ENCODE data around the gene KCTD13. TPM values are rescaled to one million over a fixed set of nuclear protein-coding genes. Genes with fewer than 3 reads are reported as not detected.

The KCTD13 gene
- total RNA-seq, 1 donor from 2014 or later: 4.2 TPM

DNA sequence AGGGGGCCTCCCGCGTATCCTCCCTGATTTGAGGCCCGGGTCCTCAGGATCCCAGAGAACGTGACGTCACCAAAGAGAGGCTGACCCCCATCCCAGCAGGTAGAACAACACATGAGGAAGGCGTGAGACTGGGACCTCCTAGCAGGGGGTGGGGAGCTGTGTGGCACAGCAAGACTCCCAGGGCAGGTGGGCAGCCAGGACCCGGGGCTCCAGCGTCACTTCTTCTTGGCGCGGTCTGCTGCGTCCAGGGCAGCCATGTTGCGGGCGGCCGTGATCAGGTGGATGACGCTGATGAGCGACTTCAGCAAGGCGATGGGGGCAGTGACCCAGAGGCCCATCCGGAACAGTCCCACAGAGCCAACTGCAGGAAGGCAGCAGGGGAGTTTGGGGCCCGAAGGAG is 67.1 kb downstream of the KCTD13 start:
- no peak overlapping the region for H3K27ac ChIP-seq (ENCODE audit: low read depth, low read length)
- H3K9me3 ChIP-seq (ENCODE audit: control insufficient read depth in 3 of 3, low read length in 3 of 3): no peaks in the 10 kb centered on the region
- H3K9ac ChIP-seq (ENCODE audit: low read depth in 1 of 3, low read length in 3 of 3): no peak overlapping the region
- peaks cover 22 to 32% (median 24%) of the 10 kb centered on the region in 3 donors for H3K36me3 ChIP-seq (ENCODE audit: control insufficient read depth in 3 of 3, insufficient read depth in 3 of 3, low read length in 3 of 3)
- H3K4me1 ChIP-seq (ENCODE audit: control insufficient read depth in 3 of 3, insufficient read depth in 3 of 3, low read length in 3 of 3): peaks cover 19 to 25% (median 21%) of the 10 kb centered on the region in 3 donors
- H3K27me3 ChIP-seq (ENCODE audit: control insufficient read depth in 3 of 3, insufficient read depth in 3 of 3, low read length in 3 of 3): no peaks in the 10 kb centered on the region
- H3K4me3 ChIP-seq (ENCODE audit: low read length in 3 of 3): no peak overlapping the region

DNA sequence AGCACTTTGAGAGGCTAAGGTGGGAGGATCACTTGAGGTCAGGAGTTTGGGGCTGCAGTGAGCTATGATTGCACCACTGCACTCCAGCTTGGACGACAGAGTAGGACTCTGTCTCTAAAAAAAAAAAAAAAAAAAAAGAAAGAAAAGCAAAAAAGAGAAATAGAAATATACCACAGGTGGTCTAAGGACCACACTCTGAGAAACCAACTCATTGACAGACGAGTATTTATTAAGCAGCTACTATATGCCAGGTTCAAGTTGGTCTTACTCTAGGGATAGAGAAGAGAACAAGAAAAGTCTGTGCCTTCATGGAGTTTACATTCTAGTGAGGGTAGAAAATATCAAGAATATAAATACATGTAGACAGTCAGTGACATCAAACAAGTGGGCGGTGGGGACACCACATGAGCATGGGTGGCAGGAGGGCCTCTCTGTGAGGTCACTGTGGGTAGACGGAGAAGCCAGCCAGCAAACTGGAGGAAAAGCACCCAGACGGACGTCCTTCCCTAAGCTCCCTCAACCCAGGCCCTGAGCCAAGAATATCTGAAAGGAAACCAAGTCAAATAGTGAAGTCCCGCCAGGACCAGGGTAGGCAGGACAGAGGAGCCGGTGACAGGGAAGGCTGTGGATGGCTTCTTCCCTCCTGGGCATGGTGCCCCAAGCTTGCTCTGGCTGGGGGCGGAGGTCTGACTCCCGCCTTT is 67.7 kb downstream of the KCTD13 start:
- H3K4me3 ChIP-seq (ENCODE audit: low read length in 3 of 3): no peak overlapping the region
- H3K36me3 ChIP-seq (ENCODE audit: control insufficient read depth in 3 of 3, insufficient read depth in 3 of 3, low read length in 3 of 3): peaks cover 22 to 32% (median 24%) of the 10 kb centered on the region in 3 donors
- no peaks in the 10 kb centered on the region for H3K27me3 ChIP-seq (ENCODE audit: control insufficient read depth in 3 of 3, insufficient read depth in 3 of 3, low read length in 3 of 3)
- peaks cover 14 to 20% (median 17%) of the 10 kb centered on the region in 3 donors for H3K4me1 ChIP-seq (ENCODE audit: control insufficient read depth in 3 of 3, insufficient read depth in 3 of 3, low read length in 3 of 3)
- no peak overlapping the region for H3K27ac ChIP-seq (ENCODE audit: low read depth, low read length)
- no peak overlapping the region for H3K9ac ChIP-seq (ENCODE audit: low read depth in 1 of 3, low read length in 3 of 3)
- H3K9me3 ChIP-seq (ENCODE audit: control insufficient read depth in 3 of 3, low read length in 3 of 3): no peaks in the 10 kb centered on the region

DNA sequence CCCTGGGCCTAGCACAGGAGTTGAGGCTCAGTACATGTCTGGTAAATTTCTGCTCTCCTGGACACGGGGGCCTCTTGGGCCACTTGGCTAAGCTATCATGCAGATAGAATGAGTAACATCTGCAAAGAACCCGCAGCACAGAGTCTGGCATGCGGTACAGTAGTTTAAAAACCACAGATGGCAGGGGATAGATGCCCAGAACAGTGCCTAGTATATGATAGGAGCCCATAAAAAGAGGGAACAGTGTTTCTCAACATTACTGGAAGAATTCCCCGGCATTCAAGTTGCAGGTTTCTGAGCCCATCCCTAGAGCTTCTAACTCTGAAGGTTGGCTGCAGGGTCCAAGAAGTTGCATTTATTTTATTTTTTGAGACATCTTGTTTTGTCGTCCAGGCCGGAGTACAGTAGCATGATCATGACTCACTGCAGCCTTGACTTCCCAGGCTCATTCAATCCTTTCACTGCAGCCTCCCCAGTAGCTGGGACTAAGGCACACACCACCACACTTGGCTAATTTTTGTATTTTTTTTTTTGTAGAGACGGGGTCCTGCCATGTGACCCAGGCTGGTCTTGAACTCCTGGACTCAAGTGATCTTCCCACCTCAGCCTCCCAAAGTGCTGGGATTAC is 68.8 kb downstream of the KCTD13 start:
- Histone ChIP-seq H3K27ac (ENCODE audit: low read depth, low read length) (no peak overlapping the region), H3K9me3 (ENCODE audit: control insufficient read depth in 3 of 3, low read length in 3 of 3) (no peaks in the 10 kb centered on the region), H3K36me3 (ENCODE audit: control insufficient read depth in 3 of 3, insufficient read depth in 3 of 3, low read length in 3 of 3) (peaks cover 22 to 32% (median 24%) of the 10 kb centered on the region in 3 donors), H3K4me1 (ENCODE audit: control insufficient read depth in 3 of 3, insufficient read depth in 3 of 3, low read length in 3 of 3) (peaks cover 12 to 15% (median 13%) of the 10 kb centered on the region in 3 donors), H3K9ac (ENCODE audit: low read depth in 1 of 3, low read length in 3 of 3) (no peak overlapping the region), H3K4me3 (ENCODE audit: low read length in 3 of 3) (no peak overlapping the region), H3K27me3 (ENCODE audit: control insufficient read depth in 3 of 3, insufficient read depth in 3 of 3, low read length in 3 of 3) (no peaks in the 10 kb centered on the region)

Other genes with a start within 250 kb of the KCTD13 start
- gene QPRT, start 247.0 kb downstream of the KCTD13 start, total RNA-seq: 34.4 TPM
- 1.0 TPM for gene C16orf54, start 180.2 kb downstream of the KCTD13 start, total RNA-seq
- not detected for gene ZG16, start 148.0 kb downstream of the KCTD13 start, total RNA-seq
- 33.4 TPM for gene KIF22, start 135.5 kb downstream of the KCTD13 start, total RNA-seq
- 141 TPM for gene MAZ, start 119.7 kb downstream of the KCTD13 start, total RNA-seq
- gene PRRT2, start 114.0 kb downstream of the KCTD13 start, total RNA-seq: 0.52 TPM
- gene PAGR1, start 110.1 kb downstream of the KCTD13 start, total RNA-seq: 8.9 TPM
- gene MVP, start 105.8 kb downstream of the KCTD13 start, total RNA-seq: 28.2 TPM
- 24.5 TPM for gene CDIPT, start 63.0 kb downstream of the KCTD13 start, total RNA-seq
- gene SEZ6L2, start 26.7 kb downstream of the KCTD13 start, total RNA-seq: 2.1 TPM
- not detected for gene ASPHD1, start 25.7 kb downstream of the KCTD13 start, total RNA-seq
- 35.0 TPM for gene TMEM219, start 35.9 kb upstream of the KCTD13 start, total RNA-seq
- gene TAOK2, start 47.6 kb upstream of the KCTD13 start, total RNA-seq: 35.0 TPM
- 9.4 TPM for gene HIRIP3, start 69.4 kb upstream of the KCTD13 start, total RNA-seq
- 12.5 TPM for gene INO80E, start 70.0 kb upstream of the KCTD13 start, total RNA-seq
- gene DOC2A, start 84.8 kb upstream of the KCTD13 start, total RNA-seq: 0.52 TPM
- not detected for gene C16orf92, start 97.0 kb upstream of the KCTD13 start, total RNA-seq
- 0.52 TPM for gene TLCD3B, start 105.0 kb upstream of the KCTD13 start, total RNA-seq
- gene ALDOA, start 139.5 kb upstream of the KCTD13 start, total RNA-seq: 1,497 TPM
- 72.0 TPM for gene PPP4C, start 149.8 kb upstream of the KCTD13 start, total RNA-seq
- not detected for gene TBX6, start 165.7 kb upstream of the KCTD13 start, total RNA-seq
- 14.1 TPM for gene YPEL3, start 170.0 kb upstream of the KCTD13 start, total RNA-seq
- gene GDPD3, start 187.3 kb upstream of the KCTD13 start, total RNA-seq: 0.52 TPM
- gene MAPK3, start 197.0 kb upstream of the KCTD13 start, total RNA-seq: 14.6 TPM